ENCODE data around the gene SCAF8. TPM values are rescaled to one million over a fixed set of nuclear protein-coding genes. Genes with fewer than 3 reads are reported as not detected.
A peak's percentile ranks its signal among the peaks of the same experiment; 100 is the strongest.

The SCAF8 gene
- total RNA-seq, 1 donor from 2014 or later: 76.7 TPM

- no peak for DNase-seq (ENCODE audit: low spot score in 2 of 2, unreplicated experiment in 2 of 2)
- Mint-ChIP-seq H3K4me1 (peaks cover 26% of the 10 kb centered on the region), H3K36me3 (peaks cover 9% of the 10 kb centered on the region), H3K4me3 (no peak overlapping the region), H3K27ac (no peak overlapping the region), H3K27me3 (ENCODE audit: low read depth) (no peaks in the 10 kb centered on the region), H3K9me3 (peaks cover 4% of the 10 kb centered on the region)
- no peak for TF ChIP-seq CTCF (IDR thresholded peaks at IDR 0.05; ENCODE audit: unreplicated experiment)
Observed at GRCh38 chr6:154842833-154843232, 109.6 kb downstream of the SCAF8 start.

DNA sequence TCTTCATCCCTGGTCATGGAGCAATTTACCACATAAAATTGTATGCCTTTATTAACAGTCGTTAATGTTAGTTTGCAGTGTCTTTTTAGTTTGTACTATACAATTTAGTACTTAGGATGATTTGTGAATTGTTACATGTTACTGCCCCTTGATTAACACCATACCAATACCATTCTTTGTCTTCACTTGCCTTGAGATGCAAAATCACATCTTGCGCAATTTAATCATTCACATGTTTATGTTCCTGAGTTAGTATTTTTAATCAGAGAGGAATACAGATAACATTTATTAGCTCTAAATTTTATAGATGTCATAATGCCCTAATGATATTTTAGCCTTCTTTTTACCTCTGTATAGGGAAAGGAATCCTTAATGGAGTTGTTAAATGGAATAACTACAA, 114.1 kb downstream of the SCAF8 start:
- peaks cover 11% of the 10 kb centered on the region for H3K36me3 Mint-ChIP-seq
- no peak overlapping the region for H3K27ac Mint-ChIP-seq
- no peaks in the 10 kb centered on the region for H3K27me3 Mint-ChIP-seq (ENCODE audit: low read depth)
- DNase-seq (ENCODE audit: low spot score in 2 of 2, unreplicated experiment in 2 of 2): no peak
- no peak for TF ChIP-seq CTCF (IDR thresholded peaks at IDR 0.05; ENCODE audit: unreplicated experiment)
- H3K4me3 Mint-ChIP-seq: no peak overlapping the region
- no peaks in the 10 kb centered on the region for H3K9me3 Mint-ChIP-seq
- peaks cover 46% of the 10 kb centered on the region for H3K4me1 Mint-ChIP-seq

GRCh38 chr6:154848580-154848979, 115.4 kb downstream of the SCAF8 start:
- no peak for DNase-seq (ENCODE audit: low spot score in 2 of 2, unreplicated experiment in 2 of 2)
- Mint-ChIP-seq H3K9me3 (no peaks in the 10 kb centered on the region), H3K27me3 (ENCODE audit: low read depth) (no peaks in the 10 kb centered on the region), H3K4me1 (peaks cover 48% of the 10 kb centered on the region), H3K36me3 (peaks cover 14% of the 10 kb centered on the region), H3K27ac (peak overlapping the region; percentile 79), H3K4me3 (no peak overlapping the region)
- no peak for TF ChIP-seq CTCF (IDR thresholded peaks at IDR 0.05; ENCODE audit: unreplicated experiment)

- Mint-ChIP-seq H3K4me1 (peaks cover 43% of the 10 kb centered on the region), H3K36me3 (peaks cover 14% of the 10 kb centered on the region)
- no peak for DNase-seq (ENCODE audit: low spot score in 2 of 2, unreplicated experiment in 2 of 2)
Observed at GRCh38 chr6:154849475-154849874, 116.3 kb downstream of the SCAF8 start.

DNA sequence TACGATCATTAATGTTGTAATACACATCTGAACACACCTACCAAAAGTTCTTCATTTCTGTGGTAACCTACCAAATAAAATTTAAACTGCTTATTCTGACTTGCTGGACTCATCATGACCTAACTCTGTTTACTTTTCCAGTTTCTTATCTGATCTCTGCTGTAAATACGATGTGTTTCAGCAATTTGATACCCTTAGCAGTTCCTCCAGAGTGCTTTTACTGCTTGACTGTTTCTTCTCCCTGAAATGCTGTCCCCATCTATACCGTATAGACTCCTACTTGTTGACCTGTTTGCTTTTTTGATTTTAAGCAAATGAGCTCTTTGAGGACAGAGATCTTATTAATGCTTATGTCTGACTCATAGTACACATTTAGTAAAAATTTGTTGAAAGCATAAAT, 119.5 kb downstream of the SCAF8 start:
- Mint-ChIP-seq H3K36me3 (peaks cover 20% of the 10 kb centered on the region), H3K9me3 (no peaks in the 10 kb centered on the region), H3K27ac (peak overlapping the region; percentile 1), H3K4me3 (no peak overlapping the region), H3K27me3 (ENCODE audit: low read depth) (no peaks in the 10 kb centered on the region), H3K4me1 (peaks cover 33% of the 10 kb centered on the region)
- DNase-seq (ENCODE audit: low spot score in 2 of 2, unreplicated experiment in 2 of 2): no peak
- TF ChIP-seq CTCF (IDR thresholded peaks at IDR 0.05; ENCODE audit: unreplicated experiment): no peak

More at GRCh38 chr6:154849475-154849874, 116.3 kb downstream of the SCAF8 start:
- no peaks in the 10 kb centered on the region for H3K9me3 Mint-ChIP-seq
- no peak overlapping the region for H3K4me3 Mint-ChIP-seq
- TF ChIP-seq CTCF (IDR thresholded peaks at IDR 0.05; ENCODE audit: unreplicated experiment): no peak
- no peaks in the 10 kb centered on the region for H3K27me3 Mint-ChIP-seq (ENCODE audit: low read depth)
- peak overlapping the region; percentile 59 for H3K27ac Mint-ChIP-seq

DNA sequence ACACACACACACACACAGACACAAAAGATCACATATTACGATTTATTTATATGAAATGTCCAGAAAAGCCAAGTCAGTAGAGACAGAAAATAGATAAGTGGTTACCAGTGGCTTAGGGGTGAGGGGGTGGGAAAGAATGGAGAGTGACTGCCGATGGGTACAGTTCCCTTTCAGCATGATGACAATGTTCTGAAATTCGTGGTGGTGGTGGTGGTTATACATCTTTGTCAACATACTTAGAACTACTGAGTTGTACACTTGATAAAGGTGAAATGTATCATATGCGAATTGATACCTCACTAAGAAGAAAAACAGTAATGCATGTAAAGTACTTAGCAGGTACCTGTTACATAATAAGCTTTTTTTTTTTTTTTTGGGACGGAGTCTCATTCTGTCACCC, 124.3 kb downstream of the SCAF8 start:
- H3K9me3 Mint-ChIP-seq: no peaks in the 10 kb centered on the region
- DNase-seq (ENCODE audit: low spot score in 2 of 2, unreplicated experiment in 2 of 2): no peak
- no peak overlapping the region for H3K4me3 Mint-ChIP-seq
- H3K27ac Mint-ChIP-seq: no peak overlapping the region
- H3K36me3 Mint-ChIP-seq: peaks cover 11% of the 10 kb centered on the region
- peaks cover 13% of the 10 kb centered on the region for H3K4me1 Mint-ChIP-seq
- no peak for TF ChIP-seq CTCF (IDR thresholded peaks at IDR 0.05; ENCODE audit: unreplicated experiment)
- no peaks in the 10 kb centered on the region for H3K27me3 Mint-ChIP-seq (ENCODE audit: low read depth)
